Measurements from ENCODE around the gene RAB1A.

The RAB1A gene

GRCh38 chr2:65055422-65056214, 74.3 kb downstream of the RAB1A start:
- peak; percentile 65 for TF ChIP-seq MAX (IDR thresholded peaks at IDR 0.05)
- TF ChIP-seq USF1 (IDR thresholded peaks at IDR 0.05) = peak; percentile 29; the same call in 1 of the 2 replicates
- TF ChIP-seq YY1 (IDR thresholded peaks at IDR 0.05; ENCODE audit: low read depth) = no peak

GRCh38 chr2:65054749-65055421, 75.0 kb downstream of the RAB1A start:
- TF ChIP-seq NFIC (IDR thresholded peaks at IDR 0.05) = no peak
- no peak for TF ChIP-seq TAF1 (IDR thresholded peaks at IDR 0.05; ENCODE audit: low read depth)
- TF ChIP-seq CEBPB (IDR thresholded peaks at IDR 0.05) = no peak
- no peak for TF ChIP-seq RAD21 (IDR thresholded peaks at IDR 0.05; ENCODE audit: low read depth)
- TF ChIP-seq ZBTB7A (IDR thresholded peaks at IDR 0.05; ENCODE audit: low read depth) = no peak
- TF ChIP-seq YY1 (IDR thresholded peaks at IDR 0.05; ENCODE audit: low read depth) = no peak
- TF ChIP-seq FOXM1 (IDR thresholded peaks at IDR 0.05; ENCODE audit: borderline replicate concordance, low read depth) = no peak
- TF ChIP-seq TEAD4 (IDR thresholded peaks at IDR 0.05) = no peak
- TF ChIP-seq EGR1 (IDR thresholded peaks at IDR 0.05) = no peak
- no peak for TF ChIP-seq MAX (IDR thresholded peaks at IDR 0.05)
- no peak for TF ChIP-seq EP300 (IDR thresholded peaks at IDR 0.05; ENCODE audit: borderline replicate concordance)
- TF ChIP-seq REST (IDR thresholded peaks at IDR 0.05; ENCODE audit: low read depth) = no peak
- TF ChIP-seq CREB1 (IDR thresholded peaks at IDR 0.05; ENCODE audit: low read depth) = no peak
- no peak for TF ChIP-seq USF1 (IDR thresholded peaks at IDR 0.05)
- no peak for TF ChIP-seq TCF12 (IDR thresholded peaks at IDR 0.05; ENCODE audit: low read depth)

GRCh38 chr2:65053199-65053598, 76.7 kb downstream of the RAB1A start:
- no peak for TF ChIP-seq TEAD4 (IDR thresholded peaks at IDR 0.05)
- TF ChIP-seq TCF12 (IDR thresholded peaks at IDR 0.05; ENCODE audit: low read depth) = no peak
- no peak for TF ChIP-seq USF1 (IDR thresholded peaks at IDR 0.05)
- TF ChIP-seq EGR1 (IDR thresholded peaks at IDR 0.05) = no peak
- no peak for TF ChIP-seq YY1 (IDR thresholded peaks at IDR 0.05; ENCODE audit: low read depth)
- TF ChIP-seq ZBTB7A (IDR thresholded peaks at IDR 0.05; ENCODE audit: low read depth) = no peak
- TF ChIP-seq EP300 (IDR thresholded peaks at IDR 0.05; ENCODE audit: borderline replicate concordance) = no peak
- no peak for TF ChIP-seq RAD21 (IDR thresholded peaks at IDR 0.05; ENCODE audit: low read depth)
- TF ChIP-seq FOXM1 (IDR thresholded peaks at IDR 0.05; ENCODE audit: borderline replicate concordance, low read depth) = no peak
- no peak for TF ChIP-seq CREB1 (IDR thresholded peaks at IDR 0.05; ENCODE audit: low read depth)

GRCh38 chr2:65050931-65051330, 79.0 kb downstream of the RAB1A start:
- TF ChIP-seq NFIC (IDR thresholded peaks at IDR 0.05) (no peak), TEAD4 (IDR thresholded peaks at IDR 0.05) (no peak), EGR1 (IDR thresholded peaks at IDR 0.05) (no peak), ZBTB7A (IDR thresholded peaks at IDR 0.05; ENCODE audit: low read depth) (no peak), CEBPB (IDR thresholded peaks at IDR 0.05) (no peak), TAF1 (IDR thresholded peaks at IDR 0.05; ENCODE audit: low read depth) (no peak), EP300 (IDR thresholded peaks at IDR 0.05; ENCODE audit: borderline replicate concordance) (no peak), REST (IDR thresholded peaks at IDR 0.05; ENCODE audit: low read depth) (no peak), CREB1 (IDR thresholded peaks at IDR 0.05; ENCODE audit: low read depth) (no peak), USF1 (IDR thresholded peaks at IDR 0.05) (no peak), TCF12 (IDR thresholded peaks at IDR 0.05; ENCODE audit: low read depth) (no peak), RAD21 (IDR thresholded peaks at IDR 0.05; ENCODE audit: low read depth) (no peak), FOXM1 (IDR thresholded peaks at IDR 0.05; ENCODE audit: borderline replicate concordance, low read depth) (no peak), YY1 (IDR thresholded peaks at IDR 0.05; ENCODE audit: low read depth) (no peak), MAX (IDR thresholded peaks at IDR 0.05) (no peak)

Data from Ishikawa (cell line).